Astrocyte of the spinal cord (primary cell): ENCODE data around the gene TM9SF4.
A peak's percentile ranks its signal among the peaks of the same experiment; 100 is the strongest.
"Not testable (repeated sequence)": the region's sequence is repeated elsewhere in the genome, so short reads cannot be mapped to it uniquely, and the experiment has no call there.

Experiments
- DNase-seq: peaks from one replicate; pipeline ENCODE4 v3.0.0; 2011; ENCODE audit warnings: low read depth, low spot score
- H3K4me3 ChIP-seq: 2 replicates; pipeline ENCODE4 v1.5.1; 2011; ENCODE audit warnings: low read depth, mild to moderate bottlenecking, low read length, moderate library complexity
- CTCF ChIP-seq: IDR thresholded peaks from 2 replicates; pipeline ENCODE4 v1.5.1; 2012; ENCODE audit warnings: low read depth, mild to moderate bottlenecking, low read length, inconsistent platforms
- in situ Hi-C: cut with HindIII; loops from 2 replicates; pipeline ENCODE4 v1.10.0; 2017; ENCODE audit warnings: low sequenced_read_pairs

Gene TM9SF4

DNA sequence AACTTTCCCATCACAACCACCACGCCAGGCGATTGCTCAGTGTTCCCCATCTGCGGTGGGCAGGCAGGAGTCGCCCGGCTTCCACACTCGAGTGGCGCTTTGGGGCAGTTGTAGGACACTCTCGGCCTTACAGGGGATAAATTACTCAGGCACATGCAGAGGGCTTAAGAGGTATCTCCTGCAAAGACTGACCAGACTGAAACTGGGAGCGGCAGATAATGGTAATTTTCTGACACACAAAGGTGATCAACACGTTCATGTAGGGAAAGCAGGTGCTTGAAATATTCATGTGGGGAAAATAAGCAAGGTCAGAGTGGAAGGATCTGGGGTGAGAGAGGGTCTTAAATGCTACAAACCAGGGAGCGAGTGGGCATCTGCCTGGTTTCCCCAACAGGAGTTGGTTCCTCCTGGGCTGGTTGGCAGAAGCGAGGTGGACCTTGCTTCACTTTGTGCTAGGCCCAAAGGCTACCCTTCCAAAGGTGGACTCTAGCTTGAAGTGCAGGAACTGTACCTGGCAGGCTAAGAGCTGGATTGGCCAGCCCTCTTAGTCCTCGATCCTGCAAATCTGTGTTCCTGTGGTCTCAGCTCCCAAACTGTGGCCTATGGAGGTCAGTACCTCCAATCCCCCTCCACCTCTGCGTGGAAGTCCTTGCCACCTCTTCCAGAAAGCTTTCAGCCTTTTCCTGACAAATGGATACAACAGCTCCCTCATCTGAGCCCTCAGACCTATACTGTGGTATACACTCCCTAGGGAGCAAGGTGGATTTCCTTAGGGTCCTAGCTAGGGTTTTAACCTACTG is 81.3 kb downstream of the TM9SF4 start:
- no peak for DNase-seq
- H3K4me3 ChIP-seq, result peak overlapping the region; percentile 56
- in situ Hi-C loops, result no loop called here
- no peak for TF ChIP-seq CTCF

- H3K4me3 ChIP-seq, result no peak overlapping the region
- TF ChIP-seq CTCF, result no peak
- in situ Hi-C loops, result no loop called here
- DNase-seq, result no peak
These were observed 81.9 kb downstream of the TM9SF4 start for GRCh38 chr20:32191422-32191821.

- in situ Hi-C loops, result no loop called here
- DNase-seq, result no peak
- no peak for TF ChIP-seq CTCF
- H3K4me3 ChIP-seq, result no peak overlapping the region
These were observed 82.4 kb downstream of the TM9SF4 start for GRCh38 chr20:32191873-32192272.

GRCh38 chr20:32192698-32193097 is 83.2 kb downstream of the TM9SF4 start:
- no peak overlapping the region for H3K4me3 ChIP-seq
- TF ChIP-seq CTCF, result no peak
- in situ Hi-C loops, result no loop called here
- DNase-seq, result no peak

DNA sequence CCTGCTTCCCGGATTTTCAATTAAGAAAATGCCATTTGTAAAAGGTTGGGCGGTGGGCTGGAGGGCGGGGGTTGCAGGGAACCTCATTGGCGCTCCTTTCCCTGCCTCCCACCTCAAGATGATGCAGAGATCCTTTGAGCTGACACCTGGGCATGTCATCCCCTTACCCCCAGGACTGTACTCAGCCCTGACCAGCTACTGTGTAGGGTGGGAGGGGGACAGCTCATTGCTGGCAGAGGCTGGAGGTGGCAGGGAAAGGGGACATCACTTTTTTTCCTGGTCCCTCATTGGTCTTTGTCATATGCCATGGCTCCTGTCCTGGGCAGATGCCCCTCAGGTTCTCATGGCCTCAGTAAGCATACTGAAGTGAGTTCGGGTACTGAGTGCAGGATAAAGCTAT is 83.8 kb downstream of the TM9SF4 start:
- in situ Hi-C loops, DNase-seq: not testable (repeated sequence)

DNA sequence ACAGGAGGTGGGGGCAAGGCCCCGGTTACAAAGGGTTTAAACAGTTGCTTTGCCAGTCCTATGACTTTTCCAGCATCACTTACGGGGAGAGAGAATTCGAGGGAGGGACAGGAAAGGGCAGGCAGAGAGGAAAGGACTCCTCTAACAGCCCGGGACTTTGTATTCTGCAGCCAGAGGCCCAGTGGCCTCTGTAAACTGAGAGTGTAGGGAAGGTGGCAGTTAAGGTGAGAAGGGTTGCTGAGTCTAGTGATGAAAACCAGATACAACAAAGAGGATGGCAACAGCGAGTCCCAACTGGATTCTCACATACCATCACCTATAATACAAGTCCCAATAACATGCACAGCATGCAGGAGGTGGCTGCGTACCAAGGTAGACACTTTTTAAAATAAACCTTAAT is 84.5 kb downstream of the TM9SF4 start:
- in situ Hi-C loops, result no loop called here
- no peak overlapping the region for H3K4me3 ChIP-seq
- DNase-seq, result no peak
- no peak for TF ChIP-seq CTCF

More for the DNA sequence above, 83.8 kb downstream of the TM9SF4 start:
- H3K4me3 ChIP-seq, result not testable (repeated sequence)

DNA sequence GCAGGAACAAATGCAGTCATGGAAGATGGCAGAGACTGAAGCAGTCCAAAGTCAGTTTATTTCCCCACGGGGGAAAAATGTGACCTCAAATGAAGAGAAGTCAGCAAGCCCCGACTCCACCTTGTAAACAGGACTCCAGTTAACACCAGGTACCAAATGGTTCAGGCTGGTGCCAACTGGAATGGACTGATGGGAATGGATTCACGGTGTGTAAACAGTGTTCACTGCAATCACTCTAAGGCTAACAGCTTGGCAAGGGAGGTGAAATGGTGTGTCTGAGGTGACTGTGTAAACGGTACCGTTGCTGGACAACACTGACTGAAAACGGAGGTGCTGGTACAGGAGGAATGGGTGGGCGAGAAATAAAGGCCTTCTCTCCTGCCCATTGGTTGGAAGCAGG is 86.1 kb downstream of the TM9SF4 start:
- in situ Hi-C loops, result no loop called here
- TF ChIP-seq CTCF, result no peak
- no peak for DNase-seq
- no peak overlapping the region for H3K4me3 ChIP-seq

- DNase-seq, in situ Hi-C loops, H3K4me3 ChIP-seq: not testable (repeated sequence)
These were observed 87.1 kb downstream of the TM9SF4 start for GRCh38 chr20:32196613-32197012.

DNA sequence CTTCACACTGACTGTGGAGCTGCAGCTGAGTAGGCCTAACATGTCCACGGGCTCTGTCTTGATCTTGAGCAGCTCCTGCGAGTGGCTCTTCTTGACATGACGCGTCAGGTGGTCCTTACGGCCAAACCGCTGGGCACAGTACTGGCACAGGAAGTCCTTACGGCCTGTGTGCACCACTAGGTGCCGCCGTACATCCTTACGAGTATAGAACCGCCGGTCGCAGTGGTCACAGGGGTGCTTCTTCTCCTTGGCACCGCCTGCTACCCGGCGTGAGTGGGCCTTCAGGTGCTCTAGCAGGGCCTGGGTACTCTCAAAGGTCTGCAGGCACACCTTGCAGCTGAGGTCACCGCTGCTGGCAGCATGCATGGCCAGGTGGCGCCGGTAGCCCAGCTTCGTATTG is 87.6 kb downstream of the TM9SF4 start:
- DNase-seq, H3K4me3 ChIP-seq, in situ Hi-C loops: not testable (repeated sequence)
